KOPT-K1 (cell line): ENCODE measurements around the gene SYNPR.
"Not testable (repeated sequence)": the region's sequence is repeated elsewhere in the genome, so short reads cannot be mapped to it uniquely, and the experiment has no call there.

Experiments used
- H3K27ac ChIP-seq: fragments of 200-600 bp; sonication (generic); 2 replicates; pipeline ENCODE4 v1.5.1; 2016; ENCODE audit warnings: antibody characterized with exemption, mild to moderate bottlenecking, low read depth, low read length; ENCODE audit not compliant: poor library complexity, severe bottlenecking
- H3K36me3 ChIP-seq: fragments of 200-600 bp; sonication (generic); 2 replicates; pipeline ENCODE4 v1.5.1; 2017; ENCODE audit warnings: antibody characterized with exemption, mild to moderate bottlenecking, low read length, moderate library complexity; ENCODE audit not compliant: insufficient read depth
- H3K9me3 ChIP-seq: fragments of 200-600 bp; sonication (generic); 2 replicates; pipeline ENCODE4 v1.5.1; 2017; ENCODE audit warnings: antibody characterized with exemption, low read length, mild to moderate bottlenecking; ENCODE audit not compliant: insufficient read depth, poor library complexity, severe bottlenecking

SYNPR gene

DNA sequence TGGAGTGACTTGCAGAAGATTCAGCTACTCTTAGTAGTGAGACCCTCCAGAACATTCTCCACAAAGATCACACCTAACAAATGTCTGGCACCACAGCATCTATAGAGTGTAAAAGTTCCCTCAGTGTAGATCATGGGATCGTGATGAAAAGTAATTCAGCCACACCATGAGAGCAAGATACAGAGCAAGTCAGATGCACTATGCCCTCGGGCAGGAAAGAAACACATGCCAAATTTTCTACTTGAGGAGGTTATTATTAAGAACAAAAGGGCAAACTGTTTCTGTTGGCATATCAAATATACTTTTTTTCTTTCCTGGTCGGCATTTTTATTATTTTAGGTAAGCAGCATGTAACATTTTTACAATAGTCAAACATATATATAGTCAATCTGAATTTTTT, 329.6 kb downstream of the SYNPR start:
- H3K27ac ChIP-seq = no peak overlapping the region
- H3K9me3 ChIP-seq = no peaks in the 10 kb centered on the region
- no peaks in the 10 kb centered on the region for H3K36me3 ChIP-seq

DNA sequence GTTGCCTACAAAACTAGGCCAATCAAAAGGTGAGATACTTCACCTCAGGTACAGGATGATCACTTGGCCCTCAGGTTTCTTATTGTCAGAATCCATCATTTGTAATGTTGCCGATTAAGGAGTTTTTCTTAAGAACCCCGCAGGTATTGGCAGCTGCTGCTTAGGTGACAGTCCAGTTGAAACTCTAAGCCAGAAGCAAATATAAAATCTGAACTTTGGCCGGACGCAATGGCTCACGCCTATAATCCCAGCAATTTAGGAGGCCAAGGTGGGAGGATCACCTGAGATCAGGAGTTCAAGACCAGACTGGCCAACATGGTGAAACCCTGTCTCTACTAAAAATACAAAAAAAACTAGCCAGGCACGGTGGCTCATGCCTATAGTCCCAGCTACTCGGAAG, 331.3 kb downstream of the SYNPR start:
- Histone ChIP-seq H3K27ac (no peak overlapping the region), H3K36me3 (no peaks in the 10 kb centered on the region), H3K9me3 (no peaks in the 10 kb centered on the region)

DNA sequence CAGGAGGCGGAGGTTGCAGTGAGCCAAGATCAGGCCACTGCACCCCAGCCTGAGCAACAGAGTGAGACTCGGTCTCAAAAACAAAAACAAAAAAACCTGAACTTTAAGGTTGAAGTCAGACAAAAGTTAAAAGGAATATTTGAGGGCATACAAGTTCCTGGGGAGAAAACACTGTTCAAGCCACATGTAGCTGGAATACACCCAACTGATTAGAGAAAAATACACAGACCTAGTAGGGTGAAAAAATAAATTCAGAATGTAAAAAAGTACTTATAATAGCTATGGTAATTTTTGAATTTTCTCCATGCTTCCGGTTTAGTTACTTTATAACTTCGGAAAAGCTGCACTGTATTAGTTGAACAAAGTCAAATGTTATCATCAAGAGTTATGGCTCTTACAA, 331.7 kb downstream of the SYNPR start:
- H3K9me3 ChIP-seq = no peaks in the 10 kb centered on the region
- H3K27ac ChIP-seq = no peak overlapping the region
- H3K36me3 ChIP-seq = no peaks in the 10 kb centered on the region

DNA sequence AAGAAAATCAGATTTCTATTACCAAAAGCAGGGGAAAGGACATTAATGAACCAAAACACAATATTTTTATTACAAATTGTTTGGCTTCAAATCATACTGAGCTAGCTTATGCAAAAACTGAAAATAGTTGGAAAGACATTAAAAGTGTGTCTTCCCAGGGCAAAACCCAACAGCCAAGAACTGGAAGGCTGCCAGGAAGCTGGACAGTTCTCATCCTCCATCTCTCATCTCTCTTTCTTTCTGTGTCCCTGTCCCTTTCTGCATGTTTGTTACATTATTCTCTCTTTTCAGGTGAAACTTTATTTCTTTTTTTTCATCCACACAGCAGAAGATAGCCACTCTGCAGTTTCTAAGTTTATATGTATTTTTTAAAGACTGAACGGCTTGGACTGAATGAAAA, 333.3 kb downstream of the SYNPR start:
- Histone ChIP-seq H3K27ac (no peak overlapping the region), H3K9me3 (no peaks in the 10 kb centered on the region), H3K36me3 (no peaks in the 10 kb centered on the region)

DNA sequence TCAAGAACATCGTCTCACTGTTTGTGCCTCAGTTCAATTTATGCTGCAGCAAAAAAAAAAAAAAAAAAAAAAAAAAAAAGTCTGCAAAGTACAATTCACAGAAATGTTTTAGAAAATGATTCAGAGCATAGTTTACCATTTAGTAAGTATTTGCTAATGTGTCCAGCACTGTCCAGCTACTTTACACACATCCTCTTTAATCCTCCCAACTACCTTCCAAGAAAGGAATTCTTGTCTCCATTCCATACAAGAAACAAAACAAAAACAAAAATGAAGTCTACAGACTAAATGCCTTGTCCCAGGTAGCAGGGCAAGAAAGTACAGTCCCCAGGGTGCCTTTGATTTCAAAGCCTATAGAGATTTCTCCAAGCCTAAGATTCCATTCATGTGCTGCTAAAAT, 335.5 kb downstream of the SYNPR start:
- Histone ChIP-seq H3K9me3 (no peaks in the 10 kb centered on the region), H3K36me3 (no peaks in the 10 kb centered on the region), H3K27ac (no peak overlapping the region)

DNA sequence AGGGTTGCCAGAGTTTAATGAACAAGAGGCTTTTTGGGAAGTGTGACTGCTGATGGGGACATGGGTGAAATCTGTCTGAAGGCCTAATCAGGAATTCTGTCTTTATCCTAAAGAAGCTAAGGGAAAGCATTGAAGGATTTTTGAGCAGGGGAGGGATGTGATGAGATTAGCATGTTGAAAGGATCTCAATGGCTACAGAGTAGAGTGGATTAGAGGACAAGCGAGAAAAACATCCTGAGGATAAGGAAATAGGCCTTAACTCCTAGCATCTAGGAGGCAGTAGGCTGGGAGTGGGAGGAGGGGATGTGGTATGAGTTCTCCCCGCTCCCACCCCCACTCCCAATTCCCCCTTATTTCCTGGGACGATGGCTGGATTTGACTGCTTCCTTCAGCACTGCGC, 339.3 kb downstream of the SYNPR start:
- Histone ChIP-seq H3K27ac (no peak overlapping the region), H3K36me3 (no peaks in the 10 kb centered on the region), H3K9me3 (no peaks in the 10 kb centered on the region)

DNA sequence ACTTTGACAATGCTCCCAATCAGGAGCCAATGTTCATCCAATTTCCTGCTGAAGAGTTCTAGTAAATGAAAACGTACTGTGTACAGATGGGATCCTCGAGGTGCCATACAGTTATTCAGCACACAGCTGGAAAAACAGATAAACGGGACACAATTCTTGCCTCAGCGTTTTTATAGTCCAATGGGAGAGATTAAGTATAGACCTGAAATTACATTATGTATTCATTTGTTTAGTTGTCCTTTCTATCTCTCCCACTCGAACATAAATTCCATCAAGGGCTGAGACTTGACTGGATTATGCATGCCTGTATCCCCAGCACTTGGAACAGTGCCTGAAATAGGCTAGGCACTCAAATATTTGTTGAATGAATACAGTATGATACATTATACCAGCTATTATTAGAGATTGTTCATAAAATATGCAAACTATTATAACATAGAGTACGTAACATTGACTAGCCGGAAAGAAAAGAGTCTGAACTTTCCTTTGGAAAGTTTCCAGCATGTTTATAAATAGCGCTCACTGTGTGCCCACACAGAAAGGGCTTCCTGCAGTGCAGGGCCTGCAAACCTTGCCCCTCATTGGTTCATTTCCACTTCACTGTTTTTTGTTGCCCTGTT, 346.9 kb downstream of the SYNPR start:
- H3K9me3 ChIP-seq = no peaks in the 10 kb centered on the region
- no peak overlapping the region for H3K27ac ChIP-seq
- no peaks in the 10 kb centered on the region for H3K36me3 ChIP-seq

DNA sequence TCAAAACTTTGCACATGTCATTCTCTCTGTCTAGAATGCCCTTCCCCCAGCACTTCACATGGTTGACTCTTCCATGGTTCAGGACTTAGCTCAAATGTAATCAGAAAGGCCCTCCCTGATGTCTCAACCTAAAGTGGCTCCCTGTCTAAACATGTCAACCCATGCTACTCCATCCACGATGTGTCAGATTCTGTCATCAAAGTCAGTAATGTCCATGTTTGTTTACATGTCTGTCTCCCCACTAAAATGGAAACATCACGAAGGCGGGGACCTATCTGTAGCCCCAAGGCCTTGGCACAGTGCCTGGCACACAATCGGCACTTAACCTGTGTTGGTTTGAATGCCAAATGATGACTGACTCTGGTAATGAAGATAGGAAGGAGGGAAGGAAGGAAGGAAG, 353.6 kb downstream of the SYNPR start:
- no peaks in the 10 kb centered on the region for H3K9me3 ChIP-seq
- no peaks in the 10 kb centered on the region for H3K36me3 ChIP-seq
- H3K27ac ChIP-seq = no peak overlapping the region

DNA sequence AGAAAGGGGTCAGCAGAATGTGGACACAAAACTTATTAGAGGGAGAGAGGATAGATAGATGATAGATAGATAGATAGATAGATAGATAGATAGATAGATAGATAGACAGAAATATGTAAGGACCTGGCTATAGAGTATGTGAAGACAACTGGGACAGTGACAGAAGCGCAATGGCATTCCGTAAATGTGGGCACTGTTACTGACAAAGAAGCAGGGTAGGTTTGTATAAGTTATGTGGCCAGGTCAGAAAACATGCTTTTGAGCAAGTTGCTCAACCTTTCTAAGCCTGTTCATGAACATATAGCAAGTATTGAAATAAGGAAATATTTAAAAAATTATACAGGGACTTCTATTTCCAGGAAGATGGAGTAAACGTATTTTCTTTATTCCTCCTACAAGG, 357.1 kb downstream of the SYNPR start:
- H3K36me3 ChIP-seq = no peaks in the 10 kb centered on the region
- H3K9me3 ChIP-seq = no peaks in the 10 kb centered on the region
- H3K27ac ChIP-seq = no peak overlapping the region

DNA sequence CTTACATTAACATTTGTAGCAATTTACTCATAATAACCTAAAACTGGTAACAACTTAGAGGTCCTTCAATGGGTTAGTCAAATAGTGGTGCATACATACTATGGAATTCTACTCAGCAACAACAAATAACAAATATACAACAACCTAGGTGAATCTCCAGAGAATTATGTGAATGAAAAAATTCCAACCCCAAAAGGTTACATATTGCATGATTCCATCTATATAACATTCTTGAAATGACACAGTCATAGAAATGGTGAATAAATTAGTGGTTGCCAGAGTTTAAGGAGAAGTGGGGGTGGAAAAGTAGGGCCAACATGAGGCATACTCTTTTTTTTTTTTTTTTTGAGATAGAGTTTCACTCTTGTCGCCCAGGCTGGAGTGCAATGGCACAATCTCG, 361.7 kb downstream of the SYNPR start:
- no peaks in the 10 kb centered on the region for H3K36me3 ChIP-seq
- H3K9me3 ChIP-seq = no peaks in the 10 kb centered on the region
- no peak overlapping the region for H3K27ac ChIP-seq

DNA sequence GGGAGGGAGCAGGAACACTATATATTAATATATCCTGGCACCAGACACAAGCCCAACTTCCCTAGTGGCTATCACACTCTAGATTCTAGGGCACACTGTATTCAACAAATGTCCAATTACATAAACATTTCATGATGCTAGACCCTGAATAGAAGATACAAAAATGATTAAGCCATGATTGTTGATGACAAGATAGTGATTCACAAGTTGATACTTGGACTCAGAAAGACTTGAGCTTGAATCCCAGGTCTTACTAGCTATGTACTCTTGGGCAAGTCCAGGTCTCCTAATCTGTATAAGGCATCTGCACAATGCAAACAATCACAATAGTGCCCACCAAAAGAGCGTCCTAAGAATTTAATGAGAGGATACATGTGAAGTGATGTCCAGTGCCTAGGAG, 364.4 kb downstream of the SYNPR start:
- H3K27ac ChIP-seq = no peak overlapping the region
- no peaks in the 10 kb centered on the region for H3K9me3 ChIP-seq
- H3K36me3 ChIP-seq = no peaks in the 10 kb centered on the region

DNA sequence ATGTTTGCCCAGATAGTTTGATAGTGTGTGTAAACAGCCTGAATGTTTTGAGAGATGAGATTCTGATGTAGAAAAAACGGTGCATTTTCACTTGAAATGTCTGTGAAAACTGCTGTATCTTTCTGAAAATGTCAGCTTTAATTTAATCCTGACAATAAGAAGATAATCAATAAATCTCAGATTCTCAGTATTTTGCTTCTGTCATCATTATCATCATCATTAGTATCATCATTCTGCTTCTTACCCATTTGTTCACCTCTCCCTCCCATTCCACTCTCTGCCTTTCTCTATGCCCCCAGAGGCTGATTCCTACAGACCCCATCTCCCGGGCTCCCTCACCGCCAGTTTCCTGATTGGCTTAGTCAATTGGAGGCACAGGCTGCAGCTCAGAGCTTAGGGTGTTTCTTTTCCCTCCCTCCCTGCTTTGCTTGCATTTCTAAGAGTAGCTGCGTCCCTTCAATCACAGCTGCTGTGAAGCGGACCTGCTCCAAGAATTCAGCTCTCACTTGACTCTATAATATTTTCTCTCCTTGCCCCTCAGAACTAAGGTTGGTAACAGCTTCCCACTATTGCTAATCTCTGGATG, 366.2 kb downstream of the SYNPR start:
- H3K36me3 ChIP-seq = no peaks in the 10 kb centered on the region
- no peak overlapping the region for H3K27ac ChIP-seq
- H3K9me3 ChIP-seq = no peaks in the 10 kb centered on the region

DNA sequence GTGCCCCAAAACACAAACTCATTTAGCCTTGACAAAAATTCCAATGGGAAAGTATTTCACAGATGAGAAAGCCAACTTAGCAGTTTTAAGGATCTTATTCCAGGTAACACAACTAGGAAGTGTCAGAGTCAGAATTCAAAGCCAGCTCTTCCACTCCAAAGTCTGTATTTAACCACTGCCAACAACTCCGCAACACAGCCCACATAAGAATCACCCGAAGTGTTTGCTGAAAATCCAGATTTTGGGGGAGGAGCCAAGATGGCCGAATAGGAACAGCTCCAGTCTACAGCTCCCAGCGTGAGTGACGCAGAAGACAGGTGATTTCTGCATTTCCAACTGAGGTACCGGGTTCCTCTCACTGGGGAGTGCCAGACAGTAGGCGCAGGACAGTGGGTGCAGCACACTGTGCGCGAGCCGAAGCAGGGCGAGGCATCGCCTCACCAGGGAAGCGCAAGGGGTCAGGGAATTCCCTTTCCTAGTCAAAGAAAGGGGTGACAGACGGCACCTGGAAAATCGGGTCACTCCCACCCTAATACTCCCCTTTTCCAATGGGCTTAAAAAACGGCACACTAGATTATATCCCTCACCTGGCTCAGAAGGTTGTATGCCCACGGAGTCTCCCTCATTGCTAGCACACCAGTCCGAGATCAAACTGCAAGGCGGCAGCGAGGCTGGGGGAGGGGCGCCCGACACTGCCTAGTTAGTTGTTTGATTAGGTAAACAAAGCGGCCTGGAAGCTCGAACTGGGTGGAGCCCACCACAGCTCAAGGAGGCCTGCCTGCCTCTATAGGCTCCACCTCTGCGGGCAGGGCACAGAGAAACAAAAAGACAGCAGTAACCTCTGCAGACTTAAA, 367.0 kb downstream of the SYNPR start:
- H3K9me3 ChIP-seq, H3K27ac ChIP-seq, H3K36me3 ChIP-seq: not testable (repeated sequence)

DNA sequence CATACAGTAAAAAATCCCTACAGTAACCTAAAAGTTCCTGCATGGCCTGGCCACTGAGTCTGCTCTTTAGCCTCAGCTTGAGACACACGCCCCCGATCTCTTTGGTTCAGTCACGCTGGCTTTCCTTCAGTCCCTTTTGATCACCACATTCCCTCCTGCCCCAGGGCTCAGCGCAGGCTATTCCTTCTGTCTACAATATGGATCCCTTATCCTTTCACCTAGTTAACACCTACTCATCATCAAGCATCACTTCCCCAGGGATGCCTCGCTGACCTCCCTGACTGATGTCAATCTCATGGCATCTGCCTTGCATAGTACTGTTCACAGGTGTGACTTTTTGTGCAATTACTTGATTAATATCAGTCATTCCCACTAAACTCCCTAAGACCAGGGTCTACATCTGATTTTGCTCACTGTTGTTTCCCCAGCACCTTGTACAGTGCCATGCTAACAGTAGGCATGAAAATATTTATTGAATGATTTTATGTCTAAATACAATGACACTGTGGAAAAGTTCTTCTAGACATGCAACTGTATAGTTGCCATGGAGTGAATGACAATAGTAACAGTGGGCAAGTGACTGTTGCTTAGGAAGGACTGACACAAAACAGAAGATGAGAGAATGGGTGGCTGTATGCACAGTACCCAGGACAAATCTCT, 374.1 kb downstream of the SYNPR start, which contains the start of gene SNTN:
Gene SNTN, plus strand, starts transcription at position 610 of the 660 bp plus-strand sequence. Its CDS starts 13 bp downstream, at position 623.
- Histone ChIP-seq H3K36me3 (no peaks in the 10 kb centered on the region), H3K9me3 (no peaks in the 10 kb centered on the region), H3K27ac (no peak within 1 kb of the TSS)

DNA sequence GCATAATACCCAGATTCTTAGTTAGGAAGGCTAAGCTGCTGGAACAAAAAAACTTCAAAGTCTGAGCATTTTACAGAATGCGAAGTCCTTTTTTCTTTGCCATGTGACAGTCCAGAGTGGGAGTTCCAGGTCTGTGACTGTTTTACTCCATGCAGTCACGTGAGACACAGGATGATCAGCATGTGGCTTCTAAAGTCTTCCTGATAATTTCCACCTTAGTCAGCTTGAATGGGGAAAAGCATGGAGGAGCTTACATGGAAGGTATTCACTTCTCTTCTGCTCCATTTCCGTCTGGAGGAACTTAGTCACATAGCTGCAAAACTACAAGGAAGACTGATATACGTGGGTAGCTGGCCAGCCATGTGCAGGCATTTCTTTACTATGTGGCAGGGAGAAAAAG, 376.1 kb downstream of the SYNPR start:
- H3K27ac ChIP-seq = no peak overlapping the region
- H3K9me3 ChIP-seq = no peaks in the 10 kb centered on the region
- H3K36me3 ChIP-seq = no peaks in the 10 kb centered on the region
